ENCODE measurements around the gene SIRT3. TPM values are rescaled to one million over a fixed set of nuclear protein-coding genes. Genes with fewer than 3 reads are reported as not detected.

Gene SIRT3
- total RNA-seq, 4 donors from 2014 or later: 12.6 to 18.4 (median 14.2) TPM

DNA sequence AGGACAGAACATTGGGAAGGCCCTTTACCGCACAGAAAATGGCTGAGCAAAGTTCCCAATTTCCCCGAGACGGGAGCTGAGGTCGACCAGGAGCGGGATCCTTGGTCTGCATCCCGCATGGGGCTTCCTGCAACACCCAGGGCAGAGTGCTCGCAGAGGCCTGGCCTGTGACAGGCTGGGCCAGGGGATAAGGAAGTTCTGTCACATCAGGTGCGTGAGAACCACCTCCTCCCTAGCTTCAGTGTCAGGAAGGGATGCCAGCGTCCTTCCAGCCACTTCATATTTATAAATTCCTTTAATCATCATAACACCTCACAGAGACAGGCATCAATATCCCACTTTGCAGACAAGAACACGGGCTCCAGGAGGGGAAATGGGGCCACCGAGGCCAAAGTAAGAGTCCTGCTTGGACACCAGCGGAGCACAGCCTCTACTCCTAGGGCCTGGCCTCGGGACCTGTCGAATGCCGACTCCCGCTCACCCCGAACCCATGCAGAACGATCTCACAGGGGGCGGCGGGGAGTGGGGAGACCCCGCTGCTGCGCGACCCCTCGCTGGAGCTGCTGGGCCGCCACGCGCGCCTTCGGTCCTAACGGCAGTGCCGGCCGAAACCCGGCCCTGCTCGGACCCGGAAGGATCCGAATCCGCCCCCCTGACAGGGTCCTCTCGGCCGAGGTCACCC is 29.5 kb downstream of the SIRT3 start:
- no peak for TF ChIP-seq POLR2A (IDR thresholded peaks at IDR 0.05)
- no peak for TF ChIP-seq CTCF (IDR thresholded peaks at IDR 0.05)
- peak overlapping the region; percentile 91 for H3K4me3 ChIP-seq (ENCODE audit: low read depth, poor library complexity, severe bottlenecking)
- intact Hi-C loops (cut with DNase I; ENCODE audit: low total_unique reads): no loop called here
- 1 to 2% methylated on average over 35 to 39 of the region's 39 CpGs for WGBS, 2 donors
- DNase-seq (ENCODE audit: low spot score in 2 of 2): peak; percentile 19 to 87

DNA sequence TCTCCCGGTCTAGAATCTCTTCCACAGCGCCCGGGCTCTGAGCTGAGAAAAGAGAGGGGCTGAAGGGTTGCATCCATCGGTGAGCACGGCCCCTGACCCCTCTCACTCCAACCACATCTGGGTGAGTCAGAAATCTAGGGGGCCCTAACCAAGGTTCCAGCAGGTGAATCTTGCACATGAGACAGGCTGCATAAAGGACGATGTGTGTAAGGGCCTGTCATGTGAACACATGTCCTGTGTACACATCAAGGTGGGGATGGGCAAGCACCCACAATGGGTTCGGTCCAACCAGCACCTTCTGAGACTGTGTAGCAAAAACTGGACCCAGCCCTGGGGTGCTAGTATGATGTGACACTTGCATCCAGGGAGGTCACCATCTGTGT is 30.1 kb downstream of the SIRT3 start:
- peak; percentile 13 to 82 for DNase-seq (ENCODE audit: low spot score in 2 of 2)
- WGBS, 2 donors: 71 to 79% methylated on average over 7 of the region's 7 CpGs
- intact Hi-C loops (cut with DNase I; ENCODE audit: low total_unique reads): no loop called here
- no peak overlapping the region for H3K4me3 ChIP-seq (ENCODE audit: low read depth, poor library complexity, severe bottlenecking)
- no peak for TF ChIP-seq CTCF (IDR thresholded peaks at IDR 0.05)
- TF ChIP-seq POLR2A (IDR thresholded peaks at IDR 0.05): no peak

DNA sequence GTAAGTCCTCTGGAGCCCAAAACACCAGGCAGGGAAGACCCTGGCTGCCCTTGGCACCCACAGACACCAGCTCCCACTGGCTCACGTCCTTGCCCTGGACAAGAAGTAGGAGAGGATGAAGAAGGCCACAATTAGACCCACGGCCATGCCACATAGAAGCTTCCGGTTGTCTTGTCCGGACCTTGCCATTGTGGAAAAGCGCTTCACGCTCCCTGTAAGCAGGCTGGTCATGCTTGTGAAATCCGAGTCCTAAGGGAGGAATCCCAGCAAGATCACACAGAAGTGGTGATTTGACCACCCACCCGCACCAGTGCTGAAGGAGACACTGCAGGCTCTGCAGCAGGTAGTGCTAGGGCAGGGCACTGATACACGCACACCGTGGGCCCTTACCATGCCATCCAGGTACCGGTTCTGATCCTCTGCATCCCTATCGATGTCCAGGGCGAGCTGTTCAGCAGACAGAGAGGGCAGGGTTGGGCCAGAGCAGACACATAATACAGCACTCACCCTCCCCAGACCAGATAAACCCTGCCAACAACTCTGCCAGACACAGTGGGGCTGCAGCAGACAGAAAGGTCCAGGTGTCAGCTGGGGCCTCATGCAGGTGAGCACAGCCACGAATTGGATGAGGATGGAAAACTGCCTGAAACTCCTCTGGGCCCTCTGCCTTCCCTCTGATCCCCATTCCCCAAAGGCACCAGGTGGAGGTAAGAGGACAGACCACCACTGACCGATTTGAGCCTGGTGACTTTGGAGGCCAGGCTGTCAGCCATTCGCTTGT is 30.7 kb downstream of the SIRT3 start:
- no peak for TF ChIP-seq CTCF (IDR thresholded peaks at IDR 0.05)
- TF ChIP-seq POLR2A (IDR thresholded peaks at IDR 0.05): no peak
- DNase-seq (ENCODE audit: low spot score in 2 of 2): peak; percentile 13 to 80
- H3K4me3 ChIP-seq (ENCODE audit: low read depth, poor library complexity, severe bottlenecking): no peak overlapping the region
- intact Hi-C loops (cut with DNase I; ENCODE audit: low total_unique reads): no loop called here
- WGBS, 2 donors: 81 to 90% methylated on average over 14 to 16 of the region's 16 CpGs

DNA sequence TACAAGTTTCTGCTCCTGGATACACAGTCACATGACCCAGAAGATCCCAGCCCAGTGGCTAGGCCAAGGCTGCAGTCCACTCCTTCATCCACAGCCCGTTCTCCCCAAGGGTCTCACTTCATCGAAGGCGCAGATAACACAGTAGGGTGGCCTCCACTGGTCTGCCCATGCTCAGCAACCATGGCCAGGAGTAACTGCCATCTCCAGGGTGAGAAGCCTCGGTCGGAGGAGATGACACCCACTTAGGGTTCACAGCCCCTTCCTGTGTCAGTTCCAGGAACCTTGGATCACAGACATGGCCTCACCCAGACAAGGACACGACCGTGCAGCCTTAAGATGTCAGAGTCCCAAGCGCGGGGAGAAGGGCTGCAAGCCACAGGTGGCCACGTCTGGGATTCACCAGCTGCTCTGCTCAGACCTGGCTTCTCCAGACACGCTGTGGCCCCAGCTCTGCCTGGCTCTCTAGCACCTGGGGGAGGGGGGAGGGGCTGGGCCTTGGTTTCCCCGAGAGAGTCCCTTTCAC is 31.5 kb downstream of the SIRT3 start:
- peak in 1 of 2 donors; percentile 75 for DNase-seq (ENCODE audit: low spot score in 2 of 2)
- no peak for TF ChIP-seq CTCF (IDR thresholded peaks at IDR 0.05)
- no peak for TF ChIP-seq POLR2A (IDR thresholded peaks at IDR 0.05)
- no peak overlapping the region for H3K4me3 ChIP-seq (ENCODE audit: low read depth, poor library complexity, severe bottlenecking)
- 75 to 83% methylated on average over 12 of the region's 12 CpGs for WGBS, 2 donors
- intact Hi-C loops (cut with DNase I; ENCODE audit: low total_unique reads): no loop called here

- no peak for TF ChIP-seq CTCF (IDR thresholded peaks at IDR 0.05)
- no peak for TF ChIP-seq POLR2A (IDR thresholded peaks at IDR 0.05)
- 91 to 93% methylated on average over 4 of the region's 4 CpGs for WGBS, 2 donors
- peak; percentile 9 to 58 for DNase-seq (ENCODE audit: low spot score in 2 of 2)
- intact Hi-C loops (cut with DNase I; ENCODE audit: low total_unique reads): no loop called here
- no peak overlapping the region for H3K4me3 ChIP-seq (ENCODE audit: low read depth, poor library complexity, severe bottlenecking)
Measured at GRCh38 chr11:203945-204586, 32.1 kb downstream of the SIRT3 start.
